GM21381 (cell line): ENCODE results near the gene LSM10.

Experiments
- ATAC-seq: cut with Tn5 transposase; IDR thresholded peaks from one replicate; pipeline ENCODE4 v1.9.1; 2021; ENCODE audit warnings: mild to moderate bottlenecking, moderate library complexity; ENCODE audit not compliant: unreplicated experiment

LSM10 gene

GRCh38 chr1:36411674-36412648 lies 14.3 kb upstream of the LSM10 start:
- no peak for ATAC-seq

- ATAC-seq = no peak
Observed at GRCh38 chr1:36408479-36408878, 10.8 kb upstream of the LSM10 start.

GRCh38 chr1:36406440-36406839 lies 8.7 kb upstream of the LSM10 start:
- no peak for ATAC-seq

GRCh38 chr1:36402504-36402890 lies 4.8 kb upstream of the LSM10 start:
- ATAC-seq = no peak

- ATAC-seq = no peak
Observed at GRCh38 chr1:36401602-36402503, 4.1 kb upstream of the LSM10 start.

- peak; percentile 65 for ATAC-seq
Observed at GRCh38 chr1:36400825-36401601, 3.3 kb upstream of the LSM10 start.

GRCh38 chr1:36400514-36400824 lies 2.8 kb upstream of the LSM10 start:
- peak; percentile 1 for ATAC-seq

GRCh38 chr1:36398370-36398977 lies 766 bp upstream of the LSM10 start:
- ATAC-seq = no peak

GRCh38 chr1:36397083-36397377 lies 678 bp downstream of the LSM10 start:
- ATAC-seq = no peak

- no peak for ATAC-seq
Observed at GRCh38 chr1:36396359-36396758, 1.3 kb downstream of the LSM10 start.

GRCh38 chr1:36393686-36394085 lies 4.0 kb downstream of the LSM10 start:
- ATAC-seq = no peak

- ATAC-seq = no peak
Observed at GRCh38 chr1:36392836-36393235, 4.9 kb downstream of the LSM10 start.

GRCh38 chr1:36391271-36391670 lies 6.4 kb downstream of the LSM10 start:
- no peak for ATAC-seq

GRCh38 chr1:36390411-36390810 lies 7.3 kb downstream of the LSM10 start:
- no peak for ATAC-seq

GRCh38 chr1:36389999-36390398 lies 7.7 kb downstream of the LSM10 start:
- ATAC-seq = no peak

GRCh38 chr1:36389261-36389660 lies 8.4 kb downstream of the LSM10 start:
- no peak for ATAC-seq

- no peak for ATAC-seq
Observed at GRCh38 chr1:36387141-36387949, 10.4 kb downstream of the LSM10 start.

- ATAC-seq = peak; percentile 42
Observed at GRCh38 chr1:36386265-36387140, 11.2 kb downstream of the LSM10 start.
